PFSK-1 (cell line): ENCODE data around the gene USP48.

Experiments
- POLR2AphosphoS5 ChIP-seq: IDR thresholded peaks from 2 replicates; pipeline ENCODE4 v1.6.1; 2012; ENCODE audit warnings: low read depth, mild to moderate bottlenecking, control low read depth, low read length, moderate library complexity
- SIN3A ChIP-seq: IDR thresholded peaks from 2 replicates; pipeline ENCODE4 v1.6.1; 2012; ENCODE audit warnings: mild to moderate bottlenecking, low read length, moderate library complexity, borderline replicate concordance; ENCODE audit not compliant: insufficient read depth

DNA sequence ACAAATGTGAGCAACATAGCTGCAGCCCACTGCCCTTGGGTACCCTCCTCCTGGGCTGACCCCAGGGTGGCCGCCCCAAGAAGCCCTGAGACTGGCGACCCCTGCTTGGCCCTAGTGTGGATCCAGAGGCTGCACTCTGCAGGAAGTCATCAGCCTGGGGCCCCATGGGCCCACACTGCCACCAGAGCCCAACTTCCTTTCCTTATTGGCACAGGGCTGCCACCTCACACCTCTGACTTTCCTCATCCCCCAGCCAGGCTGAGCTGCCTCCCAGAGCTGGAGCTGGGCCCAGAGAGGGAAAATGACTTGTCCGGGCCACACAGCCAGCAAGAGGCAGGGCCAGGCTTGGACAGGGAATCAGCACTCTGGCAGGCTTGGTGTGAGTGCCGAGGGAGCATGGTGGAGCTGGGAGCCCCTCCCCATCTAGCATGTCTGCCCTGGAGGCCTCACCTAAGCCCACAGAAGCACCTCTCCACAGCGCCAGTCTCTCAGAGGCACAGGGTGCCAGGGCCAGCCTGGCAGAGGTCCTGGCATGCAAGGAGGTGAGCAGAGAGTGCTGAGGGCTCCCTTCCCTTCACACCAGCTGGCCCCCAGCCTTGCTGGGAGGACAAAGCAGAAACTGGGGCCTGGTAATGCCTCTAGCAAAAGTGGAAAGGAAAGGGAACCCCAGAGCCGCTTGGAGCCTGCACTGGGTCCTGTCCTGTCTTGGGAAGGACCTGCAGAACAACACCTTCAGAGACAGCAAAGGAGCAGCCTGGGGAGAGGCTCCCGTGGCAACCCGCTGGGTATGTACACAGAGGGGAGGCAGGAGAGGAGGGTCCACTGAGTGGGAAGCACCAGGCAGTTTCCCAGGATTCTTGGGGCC is 117.0 kb downstream of the USP48 start:
- TF ChIP-seq SIN3A (no peak), POLR2AphosphoS5 (no peak)
